SH-SY5Y (cell line): ENCODE measurements around the gene CAPN5.

ENCODE experiments used
- GATA2 ChIP-seq: IDR thresholded peaks from 2 replicates; pipeline ENCODE4 v1.6.1; 2011; ENCODE audit warnings: mild to moderate bottlenecking, low read depth, low read length
- GATA3 ChIP-seq: IDR thresholded peaks from 2 replicates; pipeline ENCODE4 v1.6.1; 2011; ENCODE audit warnings: low read depth, mild to moderate bottlenecking, low read length, moderate library complexity

DNA sequence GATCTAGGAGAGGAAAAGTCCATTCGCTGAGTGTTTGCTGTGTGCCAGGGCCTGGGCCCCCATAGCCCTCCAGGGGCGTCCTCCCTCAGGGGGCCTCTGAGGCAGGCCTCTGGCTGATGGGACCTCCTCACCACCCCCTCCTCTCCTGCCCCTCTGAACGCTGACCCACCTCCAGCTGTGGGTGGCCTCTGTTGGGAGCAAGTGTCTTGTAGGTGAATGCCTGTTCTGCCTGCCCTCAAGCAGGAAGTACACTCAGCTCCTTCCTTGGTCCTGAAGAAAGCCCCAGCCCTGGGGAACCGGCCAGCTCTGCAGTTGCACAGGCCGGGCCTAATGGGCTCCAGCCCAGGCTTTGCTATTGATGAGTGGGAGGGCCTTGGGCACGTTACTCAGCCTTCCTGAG, 64.8 kb downstream of the CAPN5 start:
- TF ChIP-seq GATA3 (no peak), GATA2 (no peak)
